HG03064 (cell line): ENCODE data around the gene PLEKHF1.
"Not testable (repeated sequence)": the region's sequence is repeated elsewhere in the genome, so short reads cannot be mapped to it uniquely, and the experiment has no call there.

Source experiments
- ATAC-seq: cut with Tn5 transposase; IDR thresholded peaks from one replicate; pipeline ENCODE4 v1.9.1; 2021; ENCODE audit warnings: low read depth; ENCODE audit not compliant: unreplicated experiment

Gene PLEKHF1

DNA sequence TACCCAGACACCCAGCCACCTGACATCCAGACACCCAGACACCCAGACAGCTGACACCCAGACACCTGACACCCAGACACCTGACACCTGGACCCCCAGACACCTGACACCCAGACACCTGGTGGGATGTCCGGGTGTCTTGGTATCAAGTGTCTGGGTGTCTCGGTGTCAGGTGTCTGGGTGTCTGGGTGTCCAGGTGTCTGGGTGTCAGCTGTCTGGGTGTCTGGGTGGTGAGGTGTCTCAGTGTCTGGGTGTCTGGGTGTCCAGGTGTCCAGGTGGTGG lies 31.2 kb downstream of the PLEKHF1 start:
- ATAC-seq, result no peak

- ATAC-seq, result no peak
Observed at GRCh38 chr19:29697523-29698261, 32.4 kb downstream of the PLEKHF1 start.

DNA sequence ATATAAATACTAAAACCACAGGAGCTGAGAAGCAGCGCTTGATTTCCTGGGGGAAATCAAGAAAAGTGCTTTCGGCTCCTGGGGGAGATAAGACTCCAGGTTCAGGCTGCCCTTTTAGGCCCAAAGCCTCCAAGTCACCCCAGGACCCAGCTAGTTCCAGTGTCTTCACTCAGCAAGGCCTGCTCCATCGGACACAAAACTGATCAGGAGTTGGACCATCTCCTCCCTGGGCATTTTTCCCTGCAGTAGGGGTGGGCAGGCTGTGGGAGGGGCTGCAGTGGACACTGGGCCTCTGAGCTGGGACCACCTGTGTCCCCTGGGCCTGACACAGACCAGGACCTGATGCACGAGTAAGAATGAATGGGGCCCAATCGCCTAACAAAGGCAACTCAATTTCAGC lies 34.6 kb downstream of the PLEKHF1 start:
- no peak for ATAC-seq

- ATAC-seq, result no peak
Observed at GRCh38 chr19:29700498-29700897, 35.2 kb downstream of the PLEKHF1 start.

GRCh38 chr19:29702161-29702962 lies 37.1 kb downstream of the PLEKHF1 start:
- no peak for ATAC-seq

GRCh38 chr19:29702963-29703320 lies 37.7 kb downstream of the PLEKHF1 start:
- no peak for ATAC-seq

- ATAC-seq, result no peak
Observed at GRCh38 chr19:29704562-29705558, 39.6 kb downstream of the PLEKHF1 start.

GRCh38 chr19:29705706-29706105 lies 40.4 kb downstream of the PLEKHF1 start:
- ATAC-seq, result no peak

GRCh38 chr19:29706635-29707034 lies 41.4 kb downstream of the PLEKHF1 start:
- ATAC-seq, result no peak

DNA sequence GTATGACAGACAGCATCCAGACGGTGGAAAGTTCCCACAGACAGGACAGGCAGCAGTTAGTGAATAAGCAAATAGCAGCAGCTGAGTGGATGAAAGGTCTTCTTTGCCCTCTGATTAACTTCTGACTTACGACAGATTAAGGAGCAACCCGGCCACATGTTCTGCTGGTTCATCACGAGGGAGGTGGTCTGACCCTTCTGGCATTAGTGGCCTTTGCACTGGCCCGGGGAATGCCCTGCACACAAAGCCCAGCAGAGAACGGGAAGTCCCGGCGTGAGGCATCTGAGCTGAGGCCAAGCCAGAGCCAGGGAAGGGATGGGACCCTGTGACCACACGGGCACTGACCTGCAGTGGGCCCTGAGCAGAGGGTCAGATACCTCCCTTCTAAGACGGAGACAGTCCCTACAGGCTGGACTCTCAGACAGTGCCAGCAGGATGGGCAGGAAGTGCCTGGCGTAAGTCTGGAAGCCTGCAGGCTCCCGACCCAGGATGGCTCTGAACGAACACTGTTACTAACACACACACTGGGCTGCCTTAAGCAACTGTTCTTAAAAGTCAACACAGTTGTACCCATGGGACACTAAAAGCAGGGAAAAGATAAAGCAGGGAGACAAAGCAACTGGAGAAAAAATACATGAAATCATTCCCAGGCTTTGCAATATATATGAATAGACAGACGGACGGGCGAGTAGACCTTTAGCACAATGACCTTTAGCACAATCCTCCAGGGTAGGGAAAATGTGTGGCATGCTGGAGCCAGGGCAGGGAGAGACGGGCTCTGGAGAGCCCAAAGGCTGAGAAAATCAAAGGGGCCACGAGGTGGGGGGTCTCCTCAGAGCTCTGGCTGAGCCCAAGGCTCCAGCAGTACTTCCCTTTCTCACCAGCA lies 43.5 kb downstream of the PLEKHF1 start:
- no peak for ATAC-seq

DNA sequence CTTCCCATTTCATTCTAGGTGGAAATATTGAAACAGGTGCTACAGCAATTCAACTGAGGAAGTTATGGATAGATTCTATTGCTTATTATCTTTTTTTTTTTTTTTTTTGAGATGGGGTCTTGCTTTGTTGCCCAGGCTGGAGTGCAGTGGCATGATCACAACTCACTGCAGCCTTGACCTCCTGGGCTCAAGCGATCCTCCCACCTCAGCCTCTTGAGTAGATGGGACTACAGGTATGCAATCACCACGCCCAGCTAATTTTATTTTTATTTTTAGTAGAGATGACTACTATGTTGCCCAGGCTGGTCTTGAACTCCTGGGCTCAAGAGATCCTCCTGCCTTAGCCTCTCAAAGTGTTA lies 44.2 kb downstream of the PLEKHF1 start:
- not testable (repeated sequence) for ATAC-seq

DNA sequence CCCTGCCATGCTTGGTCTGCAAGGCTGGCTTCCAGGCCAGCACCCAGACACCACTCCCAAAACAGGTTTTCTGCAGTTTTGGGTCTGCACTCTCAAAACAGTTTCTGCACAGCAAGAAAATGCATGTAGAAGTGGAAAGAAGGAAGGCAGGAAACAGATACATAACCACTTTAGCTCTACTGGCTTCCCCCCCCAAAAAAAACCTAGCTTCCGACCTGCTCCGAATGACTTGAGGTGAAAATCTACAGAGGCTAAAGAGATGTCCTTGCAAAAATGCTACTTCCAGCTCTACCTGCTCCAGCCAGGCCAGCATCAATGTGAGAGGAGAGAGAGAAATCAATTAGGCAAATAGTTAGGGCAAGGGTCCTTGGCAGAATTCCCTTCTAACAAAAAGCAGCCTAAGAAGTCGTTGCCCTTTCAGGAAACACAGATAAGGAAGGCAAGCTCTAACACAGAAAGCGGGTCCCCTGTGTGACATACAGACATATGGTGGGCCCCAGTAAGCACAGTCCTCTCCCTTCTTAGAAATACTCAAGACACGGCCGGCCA lies 46.4 kb downstream of the PLEKHF1 start:
- no peak for ATAC-seq

- no peak for ATAC-seq
Observed at GRCh38 chr19:29712744-29713516, 47.7 kb downstream of the PLEKHF1 start.

DNA sequence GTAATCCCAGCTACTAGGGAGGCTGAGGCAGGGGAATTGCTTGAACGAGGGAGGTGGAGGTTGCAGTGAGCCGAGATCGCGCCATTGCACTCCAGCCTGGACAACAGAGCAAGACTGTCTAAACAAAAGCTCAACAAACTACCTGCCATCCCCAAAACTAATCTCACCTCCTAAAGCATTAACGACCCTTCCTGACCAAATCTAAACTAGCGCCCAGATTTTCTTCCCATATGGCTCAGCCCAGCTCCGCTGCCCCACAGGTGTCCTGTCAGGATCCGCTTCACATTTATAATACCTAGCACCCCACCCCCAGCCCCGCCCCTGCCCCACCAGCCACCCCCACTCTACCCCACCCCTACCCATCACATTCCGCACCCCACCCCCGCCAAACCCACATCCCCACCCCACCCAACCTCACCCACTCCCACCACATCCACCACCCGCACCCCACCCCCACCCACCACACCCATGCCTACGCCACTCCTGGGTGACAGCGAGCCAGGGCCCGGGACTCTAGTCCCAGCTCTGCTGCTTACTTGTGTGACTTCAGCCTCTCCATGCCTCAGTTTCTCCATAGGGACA lies 49.2 kb downstream of the PLEKHF1 start:
- ATAC-seq, result peak; percentile 19

- ATAC-seq, result peak; percentile 68
Observed at GRCh38 chr19:29714953-29715700, 49.9 kb downstream of the PLEKHF1 start, which contains the start of gene C19orf12. C19orf12 (minus strand) TSS chr19:29715261; CDS start chr19:29708413, 6,848 bp downstream.

- no peak for ATAC-seq
Observed at GRCh38 chr19:29715701-29716581, 50.7 kb downstream of the PLEKHF1 start.

DNA sequence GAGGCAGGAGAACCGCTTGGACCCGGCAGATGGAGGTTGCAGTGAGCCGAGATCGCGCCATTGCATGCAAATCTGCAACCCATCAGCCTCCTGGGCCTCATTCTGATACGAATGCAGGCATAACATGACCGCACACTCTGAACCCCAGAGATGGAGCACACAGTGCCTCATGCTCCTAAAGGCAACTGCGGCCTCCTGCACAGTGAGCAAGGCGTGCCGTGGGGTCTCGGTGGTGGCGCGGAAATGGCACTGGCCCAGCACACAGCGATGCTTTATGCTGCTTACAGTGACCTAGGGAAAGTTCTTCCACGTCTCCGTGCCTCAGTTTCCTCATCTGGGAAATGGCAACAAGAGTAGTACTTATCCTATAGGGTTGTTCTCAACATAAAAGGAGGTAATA lies 51.8 kb downstream of the PLEKHF1 start:
- no peak for ATAC-seq
